ENCODE data around the gene LIMD2. TPM values are rescaled to one million over a fixed set of nuclear protein-coding genes. Genes with fewer than 3 reads are reported as not detected.

Gene LIMD2
- polyA plus RNA-seq, 3 donors: 315 to 631 (median 334) TPM

- no peak for DNase-seq
- Mint-ChIP-seq H3K27ac (peak overlapping the region; percentile 91 to 99 (median 95)), H3K27me3 (ENCODE audit: low read depth in 3 of 3) (peaks cover 0 to 2% (median 1%) of the 10 kb centered on the region in 3 donors), H3K9me3 (no peaks in the 10 kb centered on the region), H3K4me1 (peaks cover 96% of the 10 kb centered on the region), H3K4me3 (peak overlapping the region in 1 of 2 donors; percentile 53), H3K36me3 (peaks cover 52 to 74% of the 10 kb centered on the region in 2 donors)
- Histone ChIP-seq H3K4me1 (ENCODE audit: control insufficient read depth in 1 of 2, insufficient read depth in 2 of 2, low read length in 2 of 2) (peaks cover 98 to 100% of the 10 kb centered on the region in 2 donors), H2AFZ (ENCODE audit: insufficient read depth, low read depth, low read length, poor library complexity, severe bottlenecking) (no peak overlapping the region), H3K27me3 (ENCODE audit: control insufficient read depth in 2 of 2, insufficient read depth in 2 of 2, low read length in 2 of 2) (no peaks in the 10 kb centered on the region), H3K36me3 (replicated peaks in 1 of 2; ENCODE audit: control insufficient read depth in 1 of 2, insufficient read depth in 2 of 2, low read length in 2 of 2) (peaks cover 22 to 43% of the 10 kb centered on the region in 2 donors), H3K4me2 (replicated peaks; ENCODE audit: extremely low read depth, low read length, poor library complexity, severe bottlenecking) (peak overlapping the region; percentile 55), H3K27ac (ENCODE audit: low read depth in 1 of 2, low read length in 2 of 2) (peak overlapping the region; percentile 74 to 92), H3K4me3 (replicated peaks in 1 of 3; ENCODE audit: low read depth in 2 of 3, low read length in 3 of 3) (peak overlapping the region in 1 of 3 experiments; percentile 36), H3K9me3 (replicated peaks in 1 of 2; ENCODE audit: control insufficient read depth in 1 of 2, insufficient read depth in 1 of 2, low read length in 2 of 2) (no peaks in the 10 kb centered on the region), H4K20me1 (ENCODE audit: insufficient read depth, low read length) (peaks cover 28% of the 10 kb centered on the region), H3K79me2 (ENCODE audit: insufficient read depth, low read length) (peaks cover 79% of the 10 kb centered on the region), H3K9ac (ENCODE audit: insufficient read depth, low read length, poor library complexity, severe bottlenecking) (no peak overlapping the region)
- intact Hi-C loops (cut with micrococcal nuclease): no loop called here
- 90% methylated on average over 3 of the region's 4 CpGs for WGBS (ENCODE audit: insufficient coverage)
- no peak for TF ChIP-seq CTCF (IDR thresholded peaks at IDR 0.05)
Observed at GRCh38 chr17:63647065-63647725, 52.7 kb downstream of the LIMD2 start.

- H3K27ac Mint-ChIP-seq: peak overlapping the region; percentile 91 to 99 (median 95)
- TF ChIP-seq CTCF (IDR thresholded peaks at IDR 0.05): no peak
- Histone ChIP-seq H4K20me1 (ENCODE audit: insufficient read depth, low read length) (peaks cover 21% of the 10 kb centered on the region), H3K4me2 (replicated peaks; ENCODE audit: extremely low read depth, low read length, poor library complexity, severe bottlenecking) (peak overlapping the region; percentile 55), H3K27ac (ENCODE audit: low read depth in 1 of 2, low read length in 2 of 2) (peak overlapping the region; percentile 83 to 92), H2AFZ (ENCODE audit: insufficient read depth, low read depth, low read length, poor library complexity, severe bottlenecking) (no peak overlapping the region), H3K4me3 (replicated peaks in 1 of 3; ENCODE audit: low read depth in 2 of 3, low read length in 3 of 3) (peak overlapping the region in 1 of 3 experiments; percentile 45), H3K79me2 (ENCODE audit: insufficient read depth, low read length) (peaks cover 72% of the 10 kb centered on the region), H3K9me3 (replicated peaks in 1 of 2; ENCODE audit: control insufficient read depth in 1 of 2, insufficient read depth in 1 of 2, low read length in 2 of 2) (no peaks in the 10 kb centered on the region), H3K27me3 (ENCODE audit: control insufficient read depth in 2 of 2, insufficient read depth in 2 of 2, low read length in 2 of 2) (no peaks in the 10 kb centered on the region), H3K4me1 (ENCODE audit: control insufficient read depth in 1 of 2, insufficient read depth in 2 of 2, low read length in 2 of 2) (peaks cover 97 to 100% of the 10 kb centered on the region in 2 donors), H3K9ac (ENCODE audit: insufficient read depth, low read length, poor library complexity, severe bottlenecking) (peak overlapping the region; percentile 0), H3K36me3 (replicated peaks in 1 of 2; ENCODE audit: control insufficient read depth in 1 of 2, insufficient read depth in 2 of 2, low read length in 2 of 2) (peaks cover 19 to 35% of the 10 kb centered on the region in 2 donors)
- peaks cover 47 to 68% of the 10 kb centered on the region in 2 donors for H3K36me3 Mint-ChIP-seq
- H3K9me3 Mint-ChIP-seq: no peaks in the 10 kb centered on the region
- no CpG with 5 or more reads among the region's 1 CpG for WGBS (ENCODE audit: insufficient coverage)
- intact Hi-C loops (cut with micrococcal nuclease): no loop called here
- H3K4me1 Mint-ChIP-seq: peaks cover 96% of the 10 kb centered on the region
- peak; percentile 75 to 91 (median 83) for DNase-seq
- peak overlapping the region in 1 of 2 donors; percentile 61 for H3K4me3 Mint-ChIP-seq
- H3K27me3 Mint-ChIP-seq (ENCODE audit: low read depth in 3 of 3): peaks cover 0 to 1% (median 0%) of the 10 kb centered on the region in 3 donors
Observed at GRCh38 chr17:63646488-63646806, 53.5 kb downstream of the LIMD2 start.

Other genes with a start within 250 kb of the LIMD2 start
- gene ACE, start 223.1 kb downstream of the LIMD2 start, polyA plus RNA-seq: under 1 TPM in 1 of 3 donors, not detected in 2; 0.55 TPM
- gene KCNH6, start 176.8 kb downstream of the LIMD2 start, polyA plus RNA-seq: not detected
- gene DCAF7, start 149.6 kb downstream of the LIMD2 start, polyA plus RNA-seq: 10 to 100 TPM; 41.9 to 89.4 (median 58.1) TPM
- gene TACO1, start 99.2 kb downstream of the LIMD2 start, polyA plus RNA-seq: 10 to 100 TPM in 1 of 3 donors, 1 to 10 TPM in 2; 4.1 to 12.5 (median 9.5) TPM
- gene MAP3K3, start 77.7 kb downstream of the LIMD2 start, polyA plus RNA-seq: 100 to 1,000 TPM in 1 of 3 donors, 10 to 100 TPM in 2; 52.2 to 219 (median 63.6) TPM
- gene STRADA, start 41.7 kb upstream of the LIMD2 start, polyA plus RNA-seq: 10 to 100 TPM; 12.5 to 51.9 (median 19.8) TPM
- 10 to 100 TPM; 15.2 to 56.4 (median 43.0) TPM for gene CCDC47, start 73.5 kb upstream of the LIMD2 start, polyA plus RNA-seq
- 10 to 100 TPM in 1 of 3 donors, 1 to 10 TPM in 2; 3.1 to 89.2 (median 5.3) TPM for gene DDX42, start 74.0 kb upstream of the LIMD2 start, polyA plus RNA-seq
- 10 to 100 TPM; 82.8 to 97.2 (median 88.3) TPM for gene PSMC5, start 127.3 kb upstream of the LIMD2 start, polyA plus RNA-seq
- 10 to 100 TPM in 2 of 3 donors, 1 to 10 TPM in 1; 9.2 to 23.7 (median 15.0) TPM for gene FTSJ3, start 127.5 kb upstream of the LIMD2 start, polyA plus RNA-seq
- 10 to 100 TPM; 60.2 to 77.9 (median 64.0) TPM for gene SMARCD2, start 142.6 kb upstream of the LIMD2 start, polyA plus RNA-seq
- not detected for gene CSH2, start 173.6 kb upstream of the LIMD2 start, polyA plus RNA-seq
- not detected for gene GH2, start 181.8 kb upstream of the LIMD2 start, polyA plus RNA-seq
- gene CSH1, start 196.4 kb upstream of the LIMD2 start, polyA plus RNA-seq: not detected
- not detected for gene CSHL1, start 211.1 kb upstream of the LIMD2 start, polyA plus RNA-seq
- gene GH1, start 218.7 kb upstream of the LIMD2 start, polyA plus RNA-seq: not detected
- 10 to 100 TPM; 19.6 to 21.8 (median 20.9) TPM for gene CD79B, start 232.2 kb upstream of the LIMD2 start, polyA plus RNA-seq